Ascending aorta (tissue), 2 donors: ENCODE measurements around the gene FHAD1. TPM values are rescaled to one million over a fixed set of nuclear protein-coding genes. Genes with fewer than 3 reads are reported as not detected.
"Not testable (repeated sequence)": the region's sequence is repeated elsewhere in the genome, so short reads cannot be mapped to it uniquely, and the experiment has no call there.

Source experiments
- DNase-seq, 2 donors: peaks; one replicate each; pipeline ENCODE4 v3.0.0-alpha.2; 2019; ENCODE audit warnings: low spot score in 2 of 2
- H3K27ac ChIP-seq, 2 donors: fragments of 200-600 bp; sonication (generic); one replicate each; pipeline ENCODE4 v1.5.1; 2016 to 2017; ENCODE audit warnings: mild to moderate bottlenecking in 1 of 2
- H3K27me3 ChIP-seq: fragments of 200-600 bp; sonication (generic); one replicate; pipeline ENCODE4 v1.5.1; 2017
- H3K36me3 ChIP-seq, 2 donors: fragments of 200-600 bp; sonication (generic); one replicate each; pipeline ENCODE4 v1.5.1; 2016
- H3K4me1 ChIP-seq, 2 donors: fragments of 200-600 bp; sonication (generic); one replicate each; pipeline ENCODE4 v1.5.1; 2016 to 2017; ENCODE audit warnings: mild to moderate bottlenecking in 1 of 2
- H3K4me3 ChIP-seq, 2 donors: fragments of 200-600 bp; sonication (generic); one replicate each; pipeline ENCODE4 v1.5.1; 2016 to 2017; ENCODE audit warnings: mild to moderate bottlenecking in 1 of 2
- H3K9me3 ChIP-seq, 2 donors: fragments of 200-600 bp; sonication (generic); one replicate each; pipeline ENCODE4 v1.5.1; 2016
- CTCF ChIP-seq, 3 experiments: fragments of 200-600 bp in 2 of 3; fragments of 450-650 bp in 1 of 3; sonication (generic) in 2 of 3; IDR thresholded peaks; one replicate each; pipeline ENCODE4 v1.5.1; 2016 to 2019; ENCODE audit warnings: antibody characterized with exemption in 3 of 3, mild to moderate bottlenecking in 1 of 3, moderate library complexity in 1 of 3
- intact Hi-C: fragments of 100-400 bp; cut with DNase I; formaldehyde crosslinking; loops from one replicate; pipeline ENCODE4 v1.15.1; 2023
- total RNA-seq: library from RNA; depleted of rRNA; stranded (reverse); fragments of >200 nt; gene quantifications from one replicate; pipeline ENCODE4 v1.1.0, GENCODE V29; 2016

FHAD1 gene
- total RNA-seq, 1 donor from 2014 or later, result not detected

GRCh38 chr1:15371610-15372545 lies 124.9 kb downstream of the FHAD1 start:
- Histone ChIP-seq H3K27me3 (no peaks in the 10 kb centered on the region), H3K9me3 (no peaks in the 10 kb centered on the region), H3K4me1 (peaks cover 0 to 4% of the 10 kb centered on the region in 2 donors), H3K36me3 (no peaks in the 10 kb centered on the region), H3K27ac (no peak overlapping the region), H3K4me3 (no peak overlapping the region)
- intact Hi-C loops, result loop anchor here (5.0 kb wide), 1 partner anchor 35 kb away; the partner anchor contains the start of gene EFHD2
- no peak for TF ChIP-seq CTCF (IDR thresholded peaks at IDR 0.05)
- no peak for DNase-seq

GRCh38 chr1:15378729-15379128 lies 131.7 kb downstream of the FHAD1 start:
- no peak overlapping the region for H3K4me3 ChIP-seq
- intact Hi-C loops, result no loop called here
- H3K27ac ChIP-seq, result no peak overlapping the region
- DNase-seq, result no peak
- no peak for TF ChIP-seq CTCF (IDR thresholded peaks at IDR 0.05)
- no peaks in the 10 kb centered on the region for H3K9me3 ChIP-seq
- H3K27me3 ChIP-seq, result no peaks in the 10 kb centered on the region
- no peaks in the 10 kb centered on the region for H3K36me3 ChIP-seq
- no peaks in the 10 kb centered on the region for H3K4me1 ChIP-seq

GRCh38 chr1:15379151-15379550 lies 132.1 kb downstream of the FHAD1 start:
- H3K27ac ChIP-seq, H3K36me3 ChIP-seq, H3K4me1 ChIP-seq, H3K27me3 ChIP-seq, H3K9me3 ChIP-seq, DNase-seq, H3K4me3 ChIP-seq, intact Hi-C loops: not testable (repeated sequence)

- DNase-seq, result no peak
- Histone ChIP-seq H3K27me3 (no peaks in the 10 kb centered on the region), H3K9me3 (no peaks in the 10 kb centered on the region), H3K4me3 (no peak overlapping the region), H3K27ac (no peak overlapping the region), H3K4me1 (no peaks in the 10 kb centered on the region), H3K36me3 (no peaks in the 10 kb centered on the region)
- TF ChIP-seq CTCF (IDR thresholded peaks at IDR 0.05), result no peak
- intact Hi-C loops, result no loop called here
These were observed 133.8 kb downstream of the FHAD1 start for GRCh38 chr1:15380601-15381508.

- Histone ChIP-seq H3K4me1 (no peaks in the 10 kb centered on the region), H3K9me3 (no peaks in the 10 kb centered on the region), H3K36me3 (no peaks in the 10 kb centered on the region), H3K27me3 (no peaks in the 10 kb centered on the region), H3K4me3 (no peak overlapping the region), H3K27ac (no peak overlapping the region)
- no peak for DNase-seq
- no peak for TF ChIP-seq CTCF (IDR thresholded peaks at IDR 0.05)
- intact Hi-C loops, result no loop called here
These were observed 134.8 kb downstream of the FHAD1 start for GRCh38 chr1:15381805-15382204.
